ENCODE data around the gene CACNA1B. TPM values are rescaled to one million over a fixed set of nuclear protein-coding genes. Genes with fewer than 3 reads are reported as not detected.

The CACNA1B gene
- total and polyA plus RNA-seq, 2 donors (not counting 1 experiment from before 2014, with no cell fraction given): 0.15 TPM; not detected in 1

DNA sequence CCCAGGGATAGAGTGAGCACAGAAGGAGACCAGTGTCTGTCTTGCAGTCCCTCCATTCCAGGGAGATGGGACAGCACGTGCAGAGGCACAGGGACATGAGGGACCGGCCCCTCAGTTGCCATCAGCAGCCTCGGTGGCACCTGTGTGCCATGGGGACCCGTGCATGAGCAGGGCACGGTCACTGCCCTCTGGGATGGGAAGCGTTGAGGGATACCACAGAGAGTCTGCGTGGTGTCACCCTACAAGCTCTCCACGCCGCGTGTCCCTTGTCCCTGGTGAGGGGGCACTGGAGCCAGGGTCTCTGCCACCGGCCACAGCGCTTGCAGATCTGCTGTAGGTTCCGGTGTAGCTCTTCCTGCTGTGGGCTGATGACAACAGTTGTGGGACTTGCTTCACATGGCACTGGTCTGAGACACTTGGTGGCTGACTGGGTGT, 108.1 kb downstream of the CACNA1B start:
- ChIA-PET CTCF (no interaction called here), POLR2A (no interaction called here)
- DNase-seq (no peak), ATAC-seq (ENCODE audit: low read depth) (no peak)
- Histone ChIP-seq H2AFZ (ENCODE audit: insufficient read depth, low read depth, low read length, poor library complexity, severe bottlenecking) (no peak overlapping the region), H4K20me1 (ENCODE audit: control insufficient read depth, insufficient read depth, low read length, poor library complexity, severe bottlenecking) (no peaks in the 10 kb centered on the region), H3K9ac (ENCODE audit: low read length) (no peak overlapping the region), H3K4me3 (ENCODE audit: control extremely low read depth in 1 of 5, extremely low read depth in 1 of 5, insufficient read depth in 1 of 5, low read depth in 2 of 5, low read length in 4 of 5) (no peak overlapping the region), H3K36me3 (replicated peaks in 1 of 2; ENCODE audit: control extremely low read depth in 1 of 2, control insufficient read depth in 1 of 2, extremely low read depth in 1 of 2, insufficient read depth in 2 of 2, low read length in 1 of 2) (no peaks in the 10 kb centered on the region), H3K9me3 (ENCODE audit: control extremely low read depth in 1 of 3, control insufficient read depth in 2 of 3, insufficient read depth in 1 of 3, low read length in 2 of 3) (peaks cover 0 to 3% (median 0%) of the 10 kb centered on the region in 3 donors), H3K27me3 (replicated peaks in 1 of 4; ENCODE audit: control extremely low read depth in 1 of 4, control insufficient read depth in 3 of 4, insufficient read depth in 4 of 4, low read length in 3 of 4) (peaks cover 0 to 11% (median 1%) of the 10 kb centered on the region in 4 experiments), H3K4me1 (ENCODE audit: control insufficient read depth in 2 of 2, insufficient read depth in 2 of 2, low read length in 2 of 2) (no peaks in the 10 kb centered on the region), H3K27ac (ENCODE audit: low read length in 2 of 2) (no peak overlapping the region), H3K79me2 (ENCODE audit: control insufficient read depth, insufficient read depth, low read length) (no peaks in the 10 kb centered on the region), H3K4me2 (replicated peaks; ENCODE audit: low read depth, low read length, poor library complexity, severe bottlenecking) (no peak overlapping the region)
- WGBS (ENCODE audit: insufficient coverage): 92% methylated on average over 13 of the region's 13 CpGs
- H3K4me3 Mint-ChIP-seq: no peak overlapping the region
- no peak overlapping the region for H3K27ac Mint-ChIP-seq
- no peaks in the 10 kb centered on the region for H3K9me3 Mint-ChIP-seq (ENCODE audit: insufficient read depth)
- TF ChIP-seq EZH2 (IDR thresholded peaks at IDR 0.05; ENCODE audit: borderline replicate concordance, insufficient read depth, low read depth, low read length, poor library complexity, severe bottlenecking) (no peak), CTCF (IDR thresholded peaks at IDR 0.05) (no peak)
- peaks cover 50% of the 10 kb centered on the region for H3K27me3 Mint-ChIP-seq
- H3K4me1 Mint-ChIP-seq: no peaks in the 10 kb centered on the region
- intact Hi-C loops (cut with micrococcal nuclease): no loop called here

- no peaks in the 10 kb centered on the region for H3K9me3 Mint-ChIP-seq (ENCODE audit: insufficient read depth)
- ChIA-PET CTCF (no interaction called here), POLR2A (no interaction called here)
- TF ChIP-seq EZH2 (IDR thresholded peaks at IDR 0.05; ENCODE audit: borderline replicate concordance, insufficient read depth, low read depth, low read length, poor library complexity, severe bottlenecking): no peak
- TF ChIP-seq CTCF (IDR thresholded peaks at IDR 0.05): no peak
- no peak for ATAC-seq (ENCODE audit: low read depth)
- no peaks in the 10 kb centered on the region for H3K4me1 Mint-ChIP-seq
- H3K27me3 ChIP-seq (replicated peaks in 1 of 4; ENCODE audit: control extremely low read depth in 1 of 4, control insufficient read depth in 3 of 4, insufficient read depth in 4 of 4, low read length in 3 of 4): peaks cover 0 to 15% (median 5%) of the 10 kb centered on the region in 4 experiments
- H3K9me3 ChIP-seq (ENCODE audit: control extremely low read depth in 1 of 3, control insufficient read depth in 2 of 3, insufficient read depth in 1 of 3, low read length in 2 of 3): peaks cover 0 to 3% (median 0%) of the 10 kb centered on the region in 3 donors
- H3K27ac ChIP-seq (ENCODE audit: low read length in 2 of 2): no peak overlapping the region
- H4K20me1 ChIP-seq (ENCODE audit: control insufficient read depth, insufficient read depth, low read length, poor library complexity, severe bottlenecking): no peaks in the 10 kb centered on the region
- no peak overlapping the region for H3K27ac Mint-ChIP-seq
- no peak overlapping the region for H3K4me2 ChIP-seq (replicated peaks; ENCODE audit: low read depth, low read length, poor library complexity, severe bottlenecking)
- H3K36me3 ChIP-seq (replicated peaks in 1 of 2; ENCODE audit: control extremely low read depth in 1 of 2, control insufficient read depth in 1 of 2, extremely low read depth in 1 of 2, insufficient read depth in 2 of 2, low read length in 1 of 2): no peaks in the 10 kb centered on the region
- intact Hi-C loops (cut with micrococcal nuclease): no loop called here
- H3K4me1 ChIP-seq (ENCODE audit: control insufficient read depth in 2 of 2, insufficient read depth in 2 of 2, low read length in 2 of 2): no peaks in the 10 kb centered on the region
- H3K9ac ChIP-seq (ENCODE audit: low read length): no peak overlapping the region
- 81% methylated on average over 21 of the region's 22 CpGs for WGBS (ENCODE audit: insufficient coverage)
- no peak overlapping the region for H2AFZ ChIP-seq (ENCODE audit: insufficient read depth, low read depth, low read length, poor library complexity, severe bottlenecking)
- peaks cover 58% of the 10 kb centered on the region for H3K27me3 Mint-ChIP-seq
- no peak overlapping the region for H3K4me3 Mint-ChIP-seq
- H3K4me3 ChIP-seq (ENCODE audit: control extremely low read depth in 1 of 5, extremely low read depth in 1 of 5, insufficient read depth in 1 of 5, low read depth in 2 of 5, low read length in 4 of 5): no peak overlapping the region
- H3K79me2 ChIP-seq (ENCODE audit: control insufficient read depth, insufficient read depth, low read length): no peaks in the 10 kb centered on the region
- no peak for DNase-seq
Observed at GRCh38 chr9:137986268-137987099, 108.9 kb downstream of the CACNA1B start.
